GM12878 (cell line): ENCODE results near the gene DLG2. TPM values are rescaled to one million over a fixed set of nuclear protein-coding genes. Genes with fewer than 3 reads are reported as not detected.

Source experiments
- ATAC-seq: fragments of 200-7000 bp; cut with Tn5 transposase; 3 replicates; pipeline ENCODE4 v1.9.1; 2020; ENCODE audit warnings: mild to moderate bottlenecking, moderate library complexity
- BruUV-seq: library from RNA; stranded (reverse); fragments of 400-500 nt; replicated peaks from 2 replicates; lab custom pipeline; 2021; lab: Mats Ljungman, UMichigan
- CTCF ChIA-PET: fragments of 300-600 bp; sonication (Branson Sonifier 250); formaldehyde crosslinking; extraction: SDS; loops from one replicate; lab custom pipeline; 2021; ENCODE audit warnings: inconsistent platforms; lab: Yijun Ruan, JAX
- POLR2A ChIA-PET: fragments of 350-600 bp; formaldehyde crosslinking; extraction: SDS; loops from one replicate; lab custom pipeline; 2021; ENCODE audit warnings: inconsistent platforms; lab: Charles Lee
- RAD21 ChIA-PET: fragments of 300-600 bp; sonication (Branson Sonifier 250); formaldehyde crosslinking; loops from one replicate; lab custom pipeline; 2023; ENCODE audit warnings: antibody characterized with exemption; ENCODE audit not compliant: unreplicated experiment; lab: Charles Lee
- SMC1A ChIA-PET: fragments of 300-600 bp; sonication (Branson Sonifier 250); formaldehyde crosslinking; loops from one replicate; lab custom pipeline; 2023; ENCODE audit not compliant: unreplicated experiment, uncharacterized antibody; lab: Charles Lee
- DNase-seq: peaks from one replicate; pipeline ENCODE4 v3.0.0-alpha.2; 2011; ENCODE audit warnings: low read depth, low spot score
- FAIRE-seq: peaks from 3 replicates; lab custom pipeline; 2011; peaks lifted over from hg19 to GRCh38; lab: Jason Lieb, UNC
- H2AFZ ChIP-seq: 2 replicates; pipeline ENCODE4 v1.6.0; 2011; ENCODE audit warnings: low read depth, low read length, control low read depth; ENCODE audit not compliant: control insufficient read depth
- H3K27ac ChIP-seq: 2 replicates; pipeline ENCODE4 v1.5.1; 2011; ENCODE audit warnings: control low read depth; ENCODE audit not compliant: control insufficient read depth, insufficient read depth
- H3K27me3 ChIP-seq, 2 experiments: replicated peaks in 1 of 2; 2 replicates each; pipeline versions ENCODE4 v1.6.0 to v1.6.1; 2011; ENCODE audit warnings: low read length in 1 of 2; ENCODE audit not compliant: control insufficient read depth in 2 of 2, insufficient read depth in 2 of 2
- H3K36me3 ChIP-seq, 2 experiments: 2 replicates each; pipeline ENCODE4 v1.5.1; 2011; ENCODE audit warnings: low read length in 1 of 2; ENCODE audit not compliant: control insufficient read depth in 2 of 2, insufficient read depth in 2 of 2
- H3K4me1 ChIP-seq: 2 replicates; pipeline ENCODE4 v1.6.1; 2011; ENCODE audit warnings: mild to moderate bottlenecking, low read length, moderate library complexity, mixed read lengths; ENCODE audit not compliant: control insufficient read depth, insufficient read depth
- H3K4me2 ChIP-seq: 2 replicates; pipeline ENCODE4 v1.6.0; 2011; ENCODE audit warnings: control low read depth; ENCODE audit not compliant: control insufficient read depth, insufficient read depth
- H3K4me3 ChIP-seq: fragments of 200-600 bp; sonication (generic); 2 replicates; pipeline ENCODE4 v1.5.1; 2016
- H3K79me2 ChIP-seq: 2 replicates; pipeline ENCODE4 v1.6.0; 2011; ENCODE audit warnings: low read length; ENCODE audit not compliant: control insufficient read depth, insufficient read depth
- H3K9ac ChIP-seq: 2 replicates; pipeline ENCODE4 v1.8.0; 2011; ENCODE audit warnings: low read length, control low read depth, mixed read lengths; ENCODE audit not compliant: control insufficient read depth, insufficient read depth
- H3K9me3 ChIP-seq: replicated peaks from 3 replicates; pipeline ENCODE4 v1.5.1; 2011; ENCODE audit warnings: mild to moderate bottlenecking, low read length; ENCODE audit not compliant: control insufficient read depth, insufficient read depth
- H4K20me1 ChIP-seq: 2 replicates; pipeline ENCODE4 v1.6.0; 2011; ENCODE audit not compliant: control insufficient read depth, insufficient read depth
- CBFB ChIP-seq: IDR thresholded peaks from 2 replicates; pipeline ENCODE4 v1.6.1; 2016; ENCODE audit warnings: antibody characterized with exemption, low read depth
- CBX5 ChIP-seq: sonication (generic); IDR thresholded peaks from 2 replicates; pipeline ENCODE4 v1.6.1; 2016; ENCODE audit warnings: low read depth, moderate library complexity, mild to moderate bottlenecking, inconsistent platforms
- GABPA ChIP-seq: IDR thresholded peaks from 2 replicates; pipeline ENCODE4 v1.6.1; 2014; ENCODE audit warnings: antibody characterized with exemption, low read depth, mild to moderate bottlenecking, inconsistent platforms
- HDAC2 ChIP-seq: fragments of 200-600 bp; sonication (generic); IDR thresholded peaks from 2 replicates; pipeline ENCODE4 v1.6.1; 2017
- HDGF ChIP-seq: fragments of 450-650 bp; IDR thresholded peaks from 2 replicates; pipeline ENCODE4 v1.6.1; 2016; ENCODE audit warnings: antibody characterized with exemption
- IKZF2 ChIP-seq, 2 experiments: fragments of 450-650 bp; IDR thresholded peaks; 2 replicates each; pipeline ENCODE4 v1.6.1; 2017; ENCODE audit warnings: mild to moderate bottlenecking in 2 of 2, moderate library complexity in 2 of 2
- MEF2A ChIP-seq: IDR thresholded peaks from 2 replicates; pipeline ENCODE4 v1.6.1; 2011; ENCODE audit warnings: low read depth, mild to moderate bottlenecking, low read length, moderate library complexity; ENCODE audit not compliant: insufficient read depth
- NR2C2 ChIP-seq: IDR thresholded peaks from 2 replicates; pipeline ENCODE4 v1.6.1; 2011; ENCODE audit warnings: borderline replicate concordance, low read depth; ENCODE audit not compliant: control insufficient read depth, insufficient read length
- PBX3 ChIP-seq: IDR thresholded peaks from 2 replicates; pipeline ENCODE4 v1.6.1; 2011; ENCODE audit warnings: mild to moderate bottlenecking, low read depth, low read length, moderate library complexity; ENCODE audit not compliant: insufficient replicate concordance
- SRF ChIP-seq, 2 experiments: IDR thresholded peaks; 2 replicates each; pipeline ENCODE4 v1.6.1; 2011; ENCODE audit warnings: low read depth in 2 of 2, low read length in 2 of 2, mild to moderate bottlenecking in 1 of 2, moderate library complexity in 1 of 2
- TCF3 ChIP-seq: IDR thresholded peaks from 2 replicates; pipeline ENCODE4 v1.6.1; 2012; ENCODE audit warnings: low read depth, mild to moderate bottlenecking, low read length, borderline replicate concordance; ENCODE audit not compliant: insufficient read depth
- ZBED1 ChIP-seq: IDR thresholded peaks from 2 replicates; pipeline ENCODE4 v1.6.1; 2016; ENCODE audit warnings: borderline replicate concordance
- WGBS: methylation state at CpG from one replicate; pipeline ENCODE4 v1.1.6; 2016; ENCODE audit warnings: low lambda C conversion rate; ENCODE audit not compliant: insufficient replicate concordance, insufficient coverage; ENCODE audit errors: missing lambda C conversion rate; 5-methylcytosine and 5-hydroxymethylcytosine counted together
- in situ Hi-C: fragments of 300-500 bp; cut with MboI; formaldehyde crosslinking; loops from 9 replicates; pipeline ENCODE4 v1.14.3; 2018; ENCODE audit warnings: mixed read lengths
- intact Hi-C: fragments of 100-400 bp; cut with micrococcal nuclease; formaldehyde crosslinking; loops from one replicate; pipeline ENCODE4 v1.14.2; 2022; ENCODE audit not compliant: unreplicated experiment
- polyA plus RNA-seq, 11 experiments: library from polyadenylated mRNA; depleted of rRNA in 4 of 11; unstranded in 6 of 11; stranded (reverse) in 5 of 11; fragments of >200 nt; fragmentation: Nextera tagmentation in 4 of 11; fragmentation: Illumina TruSeq in 1 of 11; extraction: Ambion mirVana in 4 of 11; extraction: Trizol in 1 of 11; gene quantifications; 1 replicate in 1 of 11; 2 replicates in 10 of 11; pipeline versions ENCODE4 v1.2.1 to v1.2.3, GENCODE V29; 2011 to 2016; ENCODE audit warnings: inconsistent platforms in 2 of 11, missing spikeins in 2 of 11, low read depth in 1 of 11
- total RNA-seq, 4 experiments: library from RNA; depleted of rRNA in 3 of 4; stranded (reverse); fragments of >200 nt in 3 of 4; fragmentation: Illumina TruSeq in 1 of 4; extraction: Trizol in 1 of 4; gene quantifications; 2 replicates each; pipeline versions ENCODE4 v1.2.1 to v1.2.3, GENCODE V29; 2013 to 2021
- TF ChIP-seq, protein P1 (sequence below): fragments of 450-650 bp; formaldehyde crosslinking; IDR thresholded peaks from 2 replicates; pipeline ENCODE4 v1.5.0; 2022; ENCODE audit warnings: mild to moderate bottlenecking, missing genetic modification characterization
- TF ChIP-seq, protein P2 (sequence below): fragments of 450-650 bp; IDR thresholded peaks from 2 replicates; pipeline ENCODE4 v1.6.1; 2017; ENCODE audit warnings: low read depth, mild to moderate bottlenecking, moderate library complexity
- TF ChIP-seq, protein P3 (sequence below): IDR thresholded peaks from 2 replicates; pipeline ENCODE4 v1.6.1; 2011; ENCODE audit warnings: low read depth, mild to moderate bottlenecking, low read length, moderate library complexity, borderline replicate concordance; ENCODE audit errors: extremely low read depth

DLG2 gene
- total and polyA plus RNA-seq, 10 of the 15 experiments (the other 5 are each of a cell fraction or from before 2014, with no cell fraction given), result 0.09 to 0.98 (median 0.35) TPM

- TF ChIP-seq GABPA (no peak), SRF (IDR thresholded peaks at IDR 0.05; ENCODE audit: low read depth in 2 of 2, low read length in 2 of 2) (no peak)
- TF ChIP-seq, protein P1, sequence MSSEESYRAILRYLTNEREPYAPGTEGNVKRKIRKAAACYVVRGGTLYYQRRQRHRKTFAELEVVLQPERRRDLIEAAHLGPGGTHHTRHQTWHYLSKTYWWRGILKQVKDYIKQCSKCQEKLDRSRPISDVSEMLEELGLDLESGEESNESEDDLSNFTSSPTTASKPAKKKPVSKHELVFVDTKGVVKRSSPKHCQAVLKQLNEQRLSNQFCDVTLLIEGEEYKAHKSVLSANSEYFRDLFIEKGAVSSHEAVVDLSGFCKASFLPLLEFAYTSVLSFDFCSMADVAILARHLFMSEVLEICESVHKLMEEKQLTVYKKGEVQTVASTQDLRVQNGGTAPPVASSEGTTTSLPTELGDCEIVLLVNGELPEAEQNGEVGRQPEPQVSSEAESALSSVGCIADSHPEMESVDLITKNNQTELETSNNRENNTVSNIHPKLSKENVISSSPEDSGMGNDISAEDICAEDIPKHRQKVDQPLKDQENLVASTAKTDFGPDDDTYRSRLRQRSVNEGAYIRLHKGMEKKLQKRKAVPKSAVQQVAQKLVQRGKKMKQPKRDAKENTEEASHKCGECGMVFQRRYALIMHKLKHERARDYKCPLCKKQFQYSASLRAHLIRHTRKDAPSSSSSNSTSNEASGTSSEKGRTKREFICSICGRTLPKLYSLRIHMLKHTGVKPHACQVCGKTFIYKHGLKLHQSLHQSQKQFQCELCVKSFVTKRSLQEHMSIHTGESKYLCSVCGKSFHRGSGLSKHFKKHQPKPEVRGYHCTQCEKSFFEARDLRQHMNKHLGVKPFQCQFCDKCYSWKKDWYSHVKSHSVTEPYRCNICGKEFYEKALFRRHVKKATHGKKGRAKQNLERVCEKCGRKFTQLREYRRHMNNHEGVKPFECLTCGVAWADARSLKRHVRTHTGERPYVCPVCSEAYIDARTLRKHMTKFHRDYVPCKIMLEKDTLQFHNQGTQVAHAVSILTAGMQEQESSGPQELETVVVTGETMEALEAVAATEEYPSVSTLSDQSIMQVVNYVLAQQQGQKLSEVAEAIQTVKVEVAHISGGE (CRISPR knock-in tag), result no peak
Observed at GRCh38 chr11:85634747-85635146, 7.6 kb upstream of the DLG2 start (continued).

DNA sequence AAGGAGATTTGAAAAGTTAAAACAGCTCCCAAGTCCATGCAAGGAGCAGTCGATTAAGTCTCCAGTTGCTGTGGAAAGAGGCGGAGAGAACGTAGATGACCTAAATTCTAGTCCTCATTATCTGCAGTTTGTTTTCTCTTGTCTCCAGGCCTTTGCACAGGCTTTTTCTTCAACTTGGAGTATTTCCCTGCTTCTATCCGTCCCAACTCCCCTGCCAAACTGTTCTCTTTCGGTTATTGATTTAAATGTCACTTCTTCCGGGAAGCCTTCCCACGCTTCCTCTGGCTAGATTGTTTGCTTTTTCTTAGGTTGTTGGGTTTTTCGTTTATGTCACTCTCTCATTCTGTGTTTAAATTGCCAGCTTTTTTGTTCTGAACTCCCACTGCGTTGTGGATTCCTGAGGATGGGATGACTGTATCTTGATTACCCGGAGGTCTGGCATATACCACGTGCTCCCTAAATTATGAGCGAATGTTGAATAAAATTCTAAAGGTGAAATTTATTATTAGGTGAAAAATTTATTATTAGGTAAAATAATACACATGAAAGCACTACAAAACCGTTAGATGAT is 1.7 kb upstream of the DLG2 start:
- SMC1A ChIA-PET, result interaction anchor here (0.6 to 2.6 kb wide), 5 partner anchors 19 to 402 kb away, joined by 3 to 11 read pairs (median 6); partner anchors contain the start of gene TMEM126A
- Histone ChIP-seq H3K4me3 (peak overlapping the region; percentile 94), H3K4me1 (peaks cover 8% of the 10 kb centered on the region), H3K79me2 (peaks cover 24% of the 10 kb centered on the region), H3K27me3 (no peaks in the 10 kb centered on the region), H3K9me3 (no peaks in the 10 kb centered on the region), H4K20me1 (no peaks in the 10 kb centered on the region), H3K36me3 (peaks cover 0 to 4% of the 10 kb centered on the region in 2 experiments; a peak in 1 of 4 replicates), H3K27ac (peak overlapping the region; percentile 26), H3K9ac (peak overlapping the region; percentile 54), H3K4me2 (peak overlapping the region; percentile 79), H2AFZ (peak overlapping the region; percentile 64)
- intact Hi-C loops, result loop anchor here (1.0 to 10.0 kb wide), 2 partner anchors 36 to 514 kb away; partner anchors contain the start of gene CREBZF
- under 1% methylated on average over 13 of the region's 13 CpGs for WGBS
- POLR2A ChIA-PET, result interaction anchor here (1.0 to 5.5 kb wide), 9 partner anchors 8 to 590 kb away, joined by 3 to 35 read pairs (median 6); partner anchors contain the start of genes CREBZF and TMEM126A
- TSS peak; percentile 82 for BruUV-seq
- DNase-seq (no peak), FAIRE-seq (no peak), ATAC-seq (peak; percentile 9)
- CTCF ChIA-PET, result interaction anchor here (2.4 kb wide), 1 partner anchor 19 kb away, joined by 13 read pairs; the partner anchor contains the start of gene TMEM126A
- RAD21 ChIA-PET, result interaction anchor here (2.2 to 3.4 kb wide), 2 partner anchors 19 to 35 kb away, joined by 10 to 26 read pairs; partner anchors contain the start of genes CREBZF and TMEM126A
- in situ Hi-C loops, result no loop called here
- TF ChIP-seq NR2C2 (no peak), HDGF (no peak), MEF2A (no peak), CBX5 (no peak), IKZF2 (IDR thresholded peaks at IDR 0.05) (0 out of 4 replicates have a peak, but pooled peaks of 1 of the 2 experiments have one; percentile 30), ZBED1 (no peak), CBFB (no peak), TCF3 (no peak), PBX3 (no peak), HDAC2 (no peak)
- TF ChIP-seq, protein P2, sequence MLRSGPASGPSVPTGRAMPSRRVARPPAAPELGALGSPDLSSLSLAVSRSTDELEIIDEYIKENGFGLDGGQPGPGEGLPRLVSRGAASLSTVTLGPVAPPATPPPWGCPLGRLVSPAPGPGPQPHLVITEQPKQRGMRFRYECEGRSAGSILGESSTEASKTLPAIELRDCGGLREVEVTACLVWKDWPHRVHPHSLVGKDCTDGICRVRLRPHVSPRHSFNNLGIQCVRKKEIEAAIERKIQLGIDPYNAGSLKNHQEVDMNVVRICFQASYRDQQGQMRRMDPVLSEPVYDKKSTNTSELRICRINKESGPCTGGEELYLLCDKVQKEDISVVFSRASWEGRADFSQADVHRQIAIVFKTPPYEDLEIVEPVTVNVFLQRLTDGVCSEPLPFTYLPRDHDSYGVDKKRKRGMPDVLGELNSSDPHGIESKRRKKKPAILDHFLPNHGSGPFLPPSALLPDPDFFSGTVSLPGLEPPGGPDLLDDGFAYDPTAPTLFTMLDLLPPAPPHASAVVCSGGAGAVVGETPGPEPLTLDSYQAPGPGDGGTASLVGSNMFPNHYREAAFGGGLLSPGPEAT, result peak; percentile 53
- TF ChIP-seq, protein P3, sequence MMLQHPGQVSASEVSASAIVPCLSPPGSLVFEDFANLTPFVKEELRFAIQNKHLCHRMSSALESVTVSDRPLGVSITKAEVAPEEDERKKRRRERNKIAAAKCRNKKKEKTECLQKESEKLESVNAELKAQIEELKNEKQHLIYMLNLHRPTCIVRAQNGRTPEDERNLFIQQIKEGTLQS, result no peak
